Measurements from ENCODE around the gene C5orf46. TPM values are rescaled to one million over a fixed set of nuclear protein-coding genes. Genes with fewer than 3 reads are reported as not detected.
"Not testable (repeated sequence)": the region's sequence is repeated elsewhere in the genome, so short reads cannot be mapped to it uniquely, and the experiment has no call there.

C5orf46 gene
- total and polyA plus RNA-seq, 4 donors, result not detected

- H3K27me3 ChIP-seq (ENCODE audit: control insufficient read depth in 3 of 3, insufficient read depth in 3 of 3, low read length in 2 of 3), result no peaks in the 10 kb centered on the region
- H3K36me3 ChIP-seq (ENCODE audit: control insufficient read depth in 4 of 4, insufficient read depth in 4 of 4, low read length in 4 of 4), result no peaks in the 10 kb centered on the region
- H3K4me3 ChIP-seq, result no peak overlapping the region
- H3K9me3 ChIP-seq (ENCODE audit: control insufficient read depth in 4 of 4, insufficient read depth in 3 of 4, low read length in 3 of 4), result no peaks in the 10 kb centered on the region
- TF ChIP-seq CTCF (IDR thresholded peaks at IDR 0.05; ENCODE audit: control extremely low read depth, extremely low read depth), result no peak
- no peak for DNase-seq
- H3K9ac ChIP-seq (ENCODE audit: insufficient read depth in 1 of 2, low read length in 2 of 2), result no peak overlapping the region
- H3K27ac ChIP-seq (ENCODE audit: low read depth in 1 of 2, low read length in 1 of 2), result no peak overlapping the region
- H3K4me1 ChIP-seq (ENCODE audit: control insufficient read depth in 5 of 5, insufficient read depth in 5 of 5, low read length in 5 of 5), result peaks cover 0 to 2% (median 0%) of the 10 kb centered on the region in 5 donors
- ATAC-seq (ENCODE audit: insufficient read depth, low FRiP score), result no peak
Measured at GRCh38 chr5:147876141-147876540, 30.2 kb downstream of the C5orf46 start.

- Histone ChIP-seq H3K36me3 (ENCODE audit: control insufficient read depth in 4 of 4, insufficient read depth in 4 of 4, low read length in 4 of 4) (no peaks in the 10 kb centered on the region), H3K9ac (ENCODE audit: insufficient read depth in 1 of 2, low read length in 2 of 2) (no peak overlapping the region), H3K9me3 (ENCODE audit: control insufficient read depth in 4 of 4, insufficient read depth in 3 of 4, low read length in 3 of 4) (no peaks in the 10 kb centered on the region), H3K27ac (ENCODE audit: low read depth in 1 of 2, low read length in 1 of 2) (no peak overlapping the region), H3K27me3 (ENCODE audit: control insufficient read depth in 3 of 3, insufficient read depth in 3 of 3, low read length in 2 of 3) (no peaks in the 10 kb centered on the region), H3K4me1 (ENCODE audit: control insufficient read depth in 5 of 5, insufficient read depth in 5 of 5, low read length in 5 of 5) (peaks cover 0 to 2% (median 0%) of the 10 kb centered on the region in 5 donors), H3K4me3 (no peak overlapping the region)
- DNase-seq, result no peak
- TF ChIP-seq CTCF (IDR thresholded peaks at IDR 0.05; ENCODE audit: control extremely low read depth, extremely low read depth), result no peak
- WGBS, 2 donors, result 53 to 66% methylated on average over 3 of the region's 3 CpGs
- no peak for ATAC-seq (ENCODE audit: insufficient read depth, low FRiP score)
Measured at GRCh38 chr5:147874910-147875367, 31.4 kb downstream of the C5orf46 start.

- not testable (repeated sequence) for H3K27ac ChIP-seq (ENCODE audit: low read depth in 1 of 2, low read length in 1 of 2); ATAC-seq (ENCODE audit: insufficient read depth, low FRiP score); H3K36me3 ChIP-seq (ENCODE audit: control insufficient read depth in 4 of 4, insufficient read depth in 4 of 4, low read length in 4 of 4); H3K9me3 ChIP-seq (ENCODE audit: control insufficient read depth in 4 of 4, insufficient read depth in 3 of 4, low read length in 3 of 4); H3K27me3 ChIP-seq (ENCODE audit: control insufficient read depth in 3 of 3, insufficient read depth in 3 of 3, low read length in 2 of 3); H3K9ac ChIP-seq (ENCODE audit: insufficient read depth in 1 of 2, low read length in 2 of 2); H3K4me3 ChIP-seq; H3K4me1 ChIP-seq (ENCODE audit: control insufficient read depth in 5 of 5, insufficient read depth in 5 of 5, low read length in 5 of 5); DNase-seq
- WGBS, 2 donors, result 85 to 88% methylated on average over 5 of the region's 8 CpGs
Measured at GRCh38 chr5:147874118-147874875, 32.0 kb downstream of the C5orf46 start.

- H3K36me3 ChIP-seq (ENCODE audit: control insufficient read depth in 4 of 4, insufficient read depth in 4 of 4, low read length in 4 of 4); H3K9me3 ChIP-seq (ENCODE audit: control insufficient read depth in 4 of 4, insufficient read depth in 3 of 4, low read length in 3 of 4); H3K4me1 ChIP-seq (ENCODE audit: control insufficient read depth in 5 of 5, insufficient read depth in 5 of 5, low read length in 5 of 5); H3K27ac ChIP-seq (ENCODE audit: low read depth in 1 of 2, low read length in 1 of 2); ATAC-seq (ENCODE audit: insufficient read depth, low FRiP score); H3K4me3 ChIP-seq; H3K27me3 ChIP-seq (ENCODE audit: control insufficient read depth in 3 of 3, insufficient read depth in 3 of 3, low read length in 2 of 3); H3K9ac ChIP-seq (ENCODE audit: insufficient read depth in 1 of 2, low read length in 2 of 2); DNase-seq: not testable (repeated sequence)
- 91 to 96% methylated on average over 16 of the region's 16 CpGs for WGBS, 2 donors
Measured at GRCh38 chr5:147872744-147873435, 33.4 kb downstream of the C5orf46 start.

GRCh38 chr5:147871980-147872549, 34.3 kb downstream of the C5orf46 start:
- not testable (repeated sequence) for H3K9me3 ChIP-seq (ENCODE audit: control insufficient read depth in 4 of 4, insufficient read depth in 3 of 4, low read length in 3 of 4); H3K36me3 ChIP-seq (ENCODE audit: control insufficient read depth in 4 of 4, insufficient read depth in 4 of 4, low read length in 4 of 4); H3K9ac ChIP-seq (ENCODE audit: insufficient read depth in 1 of 2, low read length in 2 of 2); H3K4me1 ChIP-seq (ENCODE audit: control insufficient read depth in 5 of 5, insufficient read depth in 5 of 5, low read length in 5 of 5); DNase-seq; H3K27me3 ChIP-seq (ENCODE audit: control insufficient read depth in 3 of 3, insufficient read depth in 3 of 3, low read length in 2 of 3); H3K27ac ChIP-seq (ENCODE audit: low read depth in 1 of 2, low read length in 1 of 2); H3K4me3 ChIP-seq; ATAC-seq (ENCODE audit: insufficient read depth, low FRiP score)
- whole genome bisulfite sequencing, 2 donors, result 95 to 96% methylated on average over 17 to 18 of the region's 18 CpGs

- not testable (repeated sequence) for H3K27me3 ChIP-seq (ENCODE audit: control insufficient read depth in 3 of 3, insufficient read depth in 3 of 3, low read length in 2 of 3); H3K36me3 ChIP-seq (ENCODE audit: control insufficient read depth in 4 of 4, insufficient read depth in 4 of 4, low read length in 4 of 4); H3K4me1 ChIP-seq (ENCODE audit: control insufficient read depth in 5 of 5, insufficient read depth in 5 of 5, low read length in 5 of 5); H3K9ac ChIP-seq (ENCODE audit: insufficient read depth in 1 of 2, low read length in 2 of 2); ATAC-seq (ENCODE audit: insufficient read depth, low FRiP score); H3K9me3 ChIP-seq (ENCODE audit: control insufficient read depth in 4 of 4, insufficient read depth in 3 of 4, low read length in 3 of 4); H3K27ac ChIP-seq (ENCODE audit: low read depth in 1 of 2, low read length in 1 of 2); H3K4me3 ChIP-seq; DNase-seq
- 78 to 93% methylated on average over 6 of the region's 6 CpGs for WGBS, 2 donors
Measured at GRCh38 chr5:147869892-147870291, 36.4 kb downstream of the C5orf46 start.

Measured in lung (tissue), 12 donors.